ENCODE data around the gene ZNF846.

Gene ZNF846

DNA sequence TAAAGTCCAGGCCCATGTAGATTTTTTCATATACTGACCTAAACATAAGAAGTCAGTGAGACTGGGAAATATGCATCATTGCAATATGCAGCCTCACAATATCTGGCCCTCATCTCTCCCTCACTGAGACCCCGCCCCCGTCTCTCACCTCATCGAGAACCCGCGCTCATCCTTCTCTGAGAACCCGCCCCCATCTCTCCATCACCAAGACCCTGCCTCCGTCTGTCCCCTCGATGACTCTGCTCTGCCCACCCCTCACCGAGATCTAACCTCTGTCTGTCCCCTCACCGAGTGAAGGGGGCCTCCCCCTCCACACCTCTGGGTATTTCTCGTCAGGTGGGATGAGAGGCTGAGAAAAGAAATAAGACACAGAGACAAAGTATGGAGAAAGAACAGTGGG is 20.5 kb upstream of the ZNF846 start:
- TF ChIP-seq GATA2 (IDR thresholded peaks at IDR 0.05; ENCODE audit: low read depth, low read length) (no peak), GATA3 (IDR thresholded peaks at IDR 0.05; ENCODE audit: low read depth, low read length) (no peak)

DNA sequence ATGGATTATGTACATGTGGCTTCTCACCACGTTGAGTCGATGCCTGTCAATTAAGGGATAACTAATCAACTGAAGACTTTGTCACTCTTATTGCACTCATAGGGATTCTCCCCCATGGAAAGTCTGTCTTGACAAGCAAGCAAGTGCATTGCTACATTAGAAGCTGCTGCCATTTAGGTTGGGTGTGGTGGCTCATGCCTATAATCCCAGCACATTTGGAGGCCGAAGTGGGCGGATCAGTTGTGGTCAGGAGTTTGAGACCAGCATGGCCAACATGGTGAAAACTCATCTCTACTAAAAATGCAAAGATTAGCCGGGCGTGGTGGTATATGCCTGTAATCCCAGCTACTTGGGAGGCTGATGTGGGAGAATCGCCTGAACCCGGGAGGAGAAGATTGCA is 18.3 kb upstream of the ZNF846 start:
- TF ChIP-seq GATA3 (IDR thresholded peaks at IDR 0.05; ENCODE audit: low read depth, low read length), result no peak

GRCh38 chr19:9786342-9786741 is 17.8 kb upstream of the ZNF846 start:
- no peak for TF ChIP-seq GATA3 (IDR thresholded peaks at IDR 0.05; ENCODE audit: low read depth, low read length)
- TF ChIP-seq GATA2 (IDR thresholded peaks at IDR 0.05; ENCODE audit: low read depth, low read length), result no peak

DNA sequence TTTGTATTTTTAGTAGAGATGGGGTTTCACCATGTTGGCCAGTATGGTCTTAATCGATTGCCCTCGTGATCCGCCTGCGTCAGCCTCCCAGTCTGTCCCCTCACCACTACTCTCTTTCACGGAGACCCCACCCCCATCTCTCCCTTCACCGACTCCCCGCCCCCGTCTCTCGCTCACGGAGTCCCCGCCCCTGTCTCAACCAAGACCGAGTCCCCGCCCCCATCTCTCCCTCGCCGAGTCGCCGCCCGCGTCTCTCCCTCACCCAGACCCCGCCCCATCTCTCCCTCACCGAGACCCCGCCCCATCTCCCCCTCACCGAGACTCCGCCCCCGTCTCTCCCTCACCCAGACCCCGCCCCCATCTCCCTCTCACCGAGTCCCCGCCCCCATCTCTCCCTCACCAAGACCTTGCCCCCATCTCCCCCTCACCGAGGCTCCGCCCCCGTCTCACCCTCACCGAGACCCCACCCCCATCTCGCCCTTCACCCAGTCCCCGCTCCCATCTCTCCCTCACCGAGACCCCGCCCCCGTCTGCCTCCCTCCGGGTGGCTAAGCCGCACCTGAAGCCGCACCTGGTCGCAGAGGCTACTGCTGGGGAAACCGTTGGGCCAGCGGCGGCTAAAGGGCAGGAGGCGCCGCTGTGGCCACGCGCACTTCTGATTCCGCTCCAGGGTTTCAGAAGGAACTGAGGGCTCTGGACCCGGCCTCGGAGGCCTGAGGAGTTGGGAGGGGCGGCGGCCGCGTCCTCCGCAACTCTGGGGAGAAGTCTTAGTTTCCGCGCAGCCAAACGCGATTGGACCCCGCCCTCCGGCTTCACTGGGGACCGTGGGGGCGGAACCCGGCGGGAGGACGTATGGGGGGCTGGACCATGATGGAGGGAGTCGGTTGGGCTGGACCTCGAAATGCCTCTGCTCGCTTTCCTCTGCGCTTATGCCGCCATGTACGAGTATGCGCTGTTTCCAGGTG is 17.1 kb upstream of the ZNF846 start:
- no peak for TF ChIP-seq GATA3 (IDR thresholded peaks at IDR 0.05; ENCODE audit: low read depth, low read length)
- TF ChIP-seq GATA2 (IDR thresholded peaks at IDR 0.05; ENCODE audit: low read depth, low read length), result no peak

GRCh38 chr19:9782338-9782737 is 13.8 kb upstream of the ZNF846 start:
- TF ChIP-seq GATA3 (IDR thresholded peaks at IDR 0.05; ENCODE audit: low read depth, low read length), result no peak
- TF ChIP-seq GATA2 (IDR thresholded peaks at IDR 0.05; ENCODE audit: low read depth, low read length), result no peak

GRCh38 chr19:9757544-9758501 is 10.7 kb downstream of the ZNF846 start:
- no peak for TF ChIP-seq GATA2 (IDR thresholded peaks at IDR 0.05; ENCODE audit: low read depth, low read length)
- no peak for TF ChIP-seq GATA3 (IDR thresholded peaks at IDR 0.05; ENCODE audit: low read depth, low read length)

- TF ChIP-seq GATA2 (IDR thresholded peaks at IDR 0.05; ENCODE audit: low read depth, low read length) (no peak), GATA3 (IDR thresholded peaks at IDR 0.05; ENCODE audit: low read depth, low read length) (no peak)
Observed at GRCh38 chr19:9752701-9753443, 15.7 kb downstream of the ZNF846 start.

GRCh38 chr19:9751446-9751845 is 17.1 kb downstream of the ZNF846 start:
- TF ChIP-seq GATA3 (IDR thresholded peaks at IDR 0.05; ENCODE audit: low read depth, low read length) (no peak), GATA2 (IDR thresholded peaks at IDR 0.05; ENCODE audit: low read depth, low read length) (no peak)

DNA sequence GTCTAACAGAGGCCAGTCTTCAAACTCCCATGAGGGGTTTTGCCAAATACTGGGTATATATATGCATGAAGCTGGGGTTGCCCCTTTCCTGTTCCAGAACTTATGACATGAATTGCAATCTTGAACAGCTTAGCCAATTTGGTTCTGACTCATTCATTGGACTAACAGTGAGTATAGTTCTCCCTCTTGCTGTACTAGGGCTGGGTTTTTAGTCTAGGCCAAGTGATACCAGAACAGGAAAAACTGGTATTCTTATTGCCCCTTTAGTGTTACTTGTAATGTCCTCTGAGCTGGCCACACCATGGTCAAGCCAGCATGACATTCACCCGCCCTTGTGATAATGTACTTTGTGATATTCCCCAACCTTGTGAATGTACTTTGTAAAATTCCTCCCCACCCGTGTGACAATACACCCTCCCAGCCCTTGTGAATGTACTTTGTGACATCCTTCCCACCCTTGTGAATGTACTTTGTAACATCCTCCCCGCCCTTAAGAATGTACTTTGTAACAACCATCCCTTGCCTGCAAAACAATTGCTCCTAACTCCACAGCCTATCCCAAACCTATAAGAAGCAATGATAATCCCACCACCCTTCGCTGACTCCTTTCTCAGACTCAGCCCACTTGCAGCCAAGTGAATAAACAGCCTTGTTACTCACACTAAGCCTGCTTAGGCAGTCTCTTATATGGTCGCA is 26.9 kb downstream of the ZNF846 start:
- TF ChIP-seq GATA2 (IDR thresholded peaks at IDR 0.05; ENCODE audit: low read depth, low read length), result no peak
- TF ChIP-seq GATA3 (IDR thresholded peaks at IDR 0.05; ENCODE audit: low read depth, low read length), result no peak

GRCh38 chr19:9735986-9736385 is 32.6 kb downstream of the ZNF846 start:
- TF ChIP-seq GATA3 (IDR thresholded peaks at IDR 0.05; ENCODE audit: low read depth, low read length) (no peak), GATA2 (IDR thresholded peaks at IDR 0.05; ENCODE audit: low read depth, low read length) (no peak)

GRCh38 chr19:9729162-9729561 is 39.4 kb downstream of the ZNF846 start:
- no peak for TF ChIP-seq GATA2 (IDR thresholded peaks at IDR 0.05; ENCODE audit: low read depth, low read length)
- TF ChIP-seq GATA3 (IDR thresholded peaks at IDR 0.05; ENCODE audit: low read depth, low read length), result no peak

GRCh38 chr19:9727644-9728043 is 40.9 kb downstream of the ZNF846 start:
- no peak for TF ChIP-seq GATA2 (IDR thresholded peaks at IDR 0.05; ENCODE audit: low read depth, low read length)
- no peak for TF ChIP-seq GATA3 (IDR thresholded peaks at IDR 0.05; ENCODE audit: low read depth, low read length)

DNA sequence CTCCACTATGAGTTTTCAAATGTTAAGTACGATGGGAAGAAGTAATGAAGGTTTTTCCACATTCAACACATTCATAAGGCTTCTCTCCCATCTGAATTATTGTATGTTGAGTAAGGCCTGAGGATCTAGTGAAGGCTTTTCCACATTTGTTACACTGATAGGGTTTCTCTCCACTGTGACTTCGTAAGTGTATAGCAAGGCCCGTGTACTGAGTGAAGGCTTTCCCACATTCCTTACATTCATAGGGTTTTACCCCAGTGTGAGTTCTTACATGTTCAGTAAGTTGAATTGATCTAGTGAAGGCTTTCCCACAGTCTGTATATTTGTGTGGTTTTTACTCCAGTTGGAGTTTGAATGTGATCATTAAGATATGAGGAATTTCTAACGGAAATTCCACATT is 44.4 kb downstream of the ZNF846 start:
- TF ChIP-seq GATA3 (IDR thresholded peaks at IDR 0.05; ENCODE audit: low read depth, low read length), result no peak
- TF ChIP-seq GATA2 (IDR thresholded peaks at IDR 0.05; ENCODE audit: low read depth, low read length), result no peak

Measured in SH-SY5Y (cell line).